Activated T-helper 9 cell treated with anti-CD3 and anti-CD28 coated beads, Interleukin-2, amount 50 U/mL, for 16 hours (primary cell): ENCODE data around the gene HEY2.
"Not testable (repeated sequence)": the region's sequence is repeated elsewhere in the genome, so short reads cannot be mapped to it uniquely, and the experiment has no call there.

ENCODE experiments used
- DNase-seq: peaks from one replicate; pipeline ENCODE4 v3.0.0-alpha.2; 2020; ENCODE audit warnings: low read depth

The HEY2 gene

DNA sequence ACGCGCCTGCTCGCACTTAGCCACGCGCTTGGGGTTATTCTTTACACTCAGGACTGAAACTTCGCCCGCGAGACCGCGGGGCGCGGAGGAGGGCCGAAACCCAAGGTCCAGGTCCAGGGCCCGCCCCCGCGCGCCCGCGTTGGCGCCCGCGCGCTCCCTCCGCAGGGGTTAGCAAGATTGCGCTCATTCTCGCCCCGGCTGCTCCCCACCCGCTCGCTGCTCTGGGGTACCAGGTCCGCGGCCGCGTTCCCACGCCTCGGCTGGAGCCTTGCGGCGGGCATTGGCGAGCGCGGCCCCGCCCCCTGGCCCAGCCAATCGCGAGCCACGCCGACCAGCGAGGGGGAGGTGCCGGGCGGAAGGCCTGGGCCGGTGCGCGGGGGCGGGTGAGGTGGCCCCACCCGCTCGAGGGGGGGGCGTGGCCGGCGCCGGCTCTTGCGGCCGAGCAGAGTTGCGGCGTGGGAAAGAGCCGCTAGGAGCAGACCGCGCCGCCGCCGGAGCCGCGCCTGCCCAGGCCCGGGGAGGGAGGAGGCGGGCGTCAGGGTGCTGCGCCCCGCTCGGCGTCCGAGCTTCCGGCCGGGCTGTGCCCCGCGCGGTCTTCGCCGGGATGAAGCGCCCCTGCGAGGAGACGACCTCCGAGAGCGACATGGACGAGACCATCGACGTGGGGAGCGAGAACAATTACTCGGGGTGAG, at the start of gene HEY2:
TSS of gene HEY2 (plus strand) at position 460 of the 692 bp plus-strand sequence. CDS start at position 605, 145 bp downstream.
- peak; percentile 78 for DNase-seq

DNA sequence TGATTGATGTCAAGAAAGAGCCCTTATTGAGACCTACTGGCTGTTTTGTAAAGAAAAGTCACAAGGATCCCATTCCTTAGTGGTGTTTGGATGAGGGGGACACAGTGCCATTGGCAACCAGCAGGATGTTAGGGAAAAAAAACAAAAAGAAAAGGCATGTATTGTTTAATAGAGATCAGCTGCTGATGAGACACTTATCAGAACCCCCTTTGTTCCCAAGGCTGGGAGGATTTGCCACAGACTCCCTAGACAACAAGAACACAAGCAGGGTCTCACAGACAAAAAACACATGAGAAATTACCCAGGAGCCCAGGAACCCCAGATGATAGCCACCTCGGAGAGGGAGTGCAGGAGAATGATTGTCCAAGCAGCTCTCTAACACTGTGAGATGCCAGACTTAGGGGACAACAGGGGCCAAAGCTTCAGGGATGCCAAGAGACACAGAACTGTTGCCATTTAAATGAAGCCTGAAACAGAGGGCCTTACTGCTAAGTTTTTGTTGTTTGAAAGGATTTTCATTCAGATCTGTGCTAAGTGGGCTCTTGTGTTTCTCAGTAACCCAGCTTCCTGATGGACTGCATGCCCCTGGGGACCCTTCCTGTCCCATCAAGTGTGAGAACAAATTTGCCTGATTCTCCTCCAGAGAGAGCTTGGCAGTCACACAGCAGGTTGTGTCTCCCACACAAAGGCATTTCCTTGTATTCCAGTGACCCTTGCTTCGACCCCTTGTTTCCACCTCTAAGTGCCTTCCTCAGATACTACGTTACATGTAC, 48.7 kb upstream of the HEY2 start:
- no peak for DNase-seq

DNA sequence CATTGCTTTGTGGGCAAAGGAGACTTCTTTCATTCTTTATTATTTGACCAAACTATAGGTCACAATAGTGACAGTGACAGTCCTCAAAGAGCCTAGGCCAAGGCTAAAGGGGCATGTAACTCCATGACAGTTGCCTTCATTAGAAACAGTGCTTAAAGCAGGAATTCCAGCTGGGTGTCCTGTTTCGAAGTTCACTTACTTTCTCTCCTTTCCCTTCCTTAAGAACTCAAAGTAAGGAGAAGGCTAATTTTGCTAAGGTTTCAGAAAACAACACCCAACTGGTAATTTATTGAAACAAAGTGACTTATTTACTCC, 48.1 kb upstream of the HEY2 start:
- no peak for DNase-seq

DNA sequence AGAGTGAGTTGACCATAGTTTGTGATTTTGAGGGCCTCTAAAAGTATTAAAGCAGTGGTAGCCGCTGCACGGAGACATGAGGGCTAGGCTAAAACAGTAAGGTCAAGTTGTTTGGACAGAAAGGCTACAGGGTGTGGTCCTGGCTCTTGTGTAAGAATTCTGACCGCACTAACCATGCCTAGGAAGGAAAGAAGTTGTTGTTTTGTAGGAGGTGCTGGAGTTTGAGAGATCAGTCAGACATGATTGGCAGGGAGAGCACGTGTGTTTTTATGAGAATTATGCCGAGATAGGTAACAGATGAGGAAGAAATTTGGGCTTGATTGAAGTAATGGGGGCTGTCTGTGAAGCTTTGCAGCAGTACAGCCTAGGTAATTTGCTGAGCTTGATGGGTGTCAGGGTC, 45.5 kb upstream of the HEY2 start:
- not testable (repeated sequence) for DNase-seq

DNA sequence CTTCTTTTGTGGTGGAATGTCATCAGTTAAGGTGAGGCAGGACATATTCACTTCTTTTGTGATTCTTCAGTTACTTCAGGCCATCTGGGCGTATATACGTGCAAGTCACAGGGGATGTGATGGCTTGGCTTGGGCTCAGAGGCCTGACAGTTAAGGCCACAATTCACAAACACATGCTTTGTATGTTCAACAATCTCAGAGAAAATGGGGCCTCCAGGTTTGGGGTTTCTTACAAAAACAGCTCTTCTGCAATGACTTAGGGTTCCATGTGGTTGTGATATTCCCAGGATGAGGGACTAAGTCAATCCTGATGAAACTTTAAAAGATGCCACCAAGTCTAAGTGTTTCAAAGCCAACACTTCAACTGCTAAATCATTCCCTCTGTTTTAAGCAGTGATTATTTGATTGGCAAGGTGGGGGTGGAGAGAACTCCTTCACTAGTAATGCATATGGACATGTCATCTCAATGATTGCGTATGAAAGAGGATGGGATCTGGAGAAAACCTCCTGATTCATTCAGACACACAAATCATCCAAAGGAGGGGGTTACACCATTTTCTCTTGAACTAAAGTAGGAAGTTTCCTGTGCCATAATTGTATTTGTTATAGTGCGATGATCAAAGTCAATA, 41.7 kb upstream of the HEY2 start:
- DNase-seq: no peak

DNA sequence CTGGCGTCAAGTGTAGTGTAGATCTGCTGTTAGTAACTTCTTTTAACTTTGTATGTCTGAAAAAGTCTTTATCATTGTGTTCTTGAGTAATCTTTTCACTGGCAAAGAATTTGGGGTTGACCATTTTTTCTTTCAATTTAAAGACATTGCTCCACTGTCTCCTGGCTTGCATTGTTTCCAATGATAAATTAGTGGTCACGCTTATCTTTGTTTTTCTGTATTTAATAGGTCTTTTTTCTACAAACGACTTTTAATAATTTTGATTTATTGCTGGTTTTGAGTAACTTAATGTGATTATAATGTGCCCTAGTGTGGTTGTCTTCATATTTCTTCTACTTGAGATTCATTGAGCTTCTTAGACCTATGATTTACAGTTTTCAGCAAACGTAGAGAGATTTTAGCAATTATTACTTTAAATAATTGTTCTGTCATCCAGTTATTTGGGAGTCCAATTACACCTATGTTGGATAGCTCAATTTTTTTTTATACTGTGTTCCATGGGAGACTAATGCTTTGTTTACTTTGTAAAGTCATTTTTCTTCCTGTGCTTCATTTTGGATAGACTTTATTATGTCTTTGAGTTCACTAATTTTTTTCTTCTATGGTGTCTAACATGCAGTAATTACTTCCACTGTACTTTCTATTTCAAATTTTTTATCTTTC, 38.3 kb upstream of the HEY2 start:
- no peak for DNase-seq

DNA sequence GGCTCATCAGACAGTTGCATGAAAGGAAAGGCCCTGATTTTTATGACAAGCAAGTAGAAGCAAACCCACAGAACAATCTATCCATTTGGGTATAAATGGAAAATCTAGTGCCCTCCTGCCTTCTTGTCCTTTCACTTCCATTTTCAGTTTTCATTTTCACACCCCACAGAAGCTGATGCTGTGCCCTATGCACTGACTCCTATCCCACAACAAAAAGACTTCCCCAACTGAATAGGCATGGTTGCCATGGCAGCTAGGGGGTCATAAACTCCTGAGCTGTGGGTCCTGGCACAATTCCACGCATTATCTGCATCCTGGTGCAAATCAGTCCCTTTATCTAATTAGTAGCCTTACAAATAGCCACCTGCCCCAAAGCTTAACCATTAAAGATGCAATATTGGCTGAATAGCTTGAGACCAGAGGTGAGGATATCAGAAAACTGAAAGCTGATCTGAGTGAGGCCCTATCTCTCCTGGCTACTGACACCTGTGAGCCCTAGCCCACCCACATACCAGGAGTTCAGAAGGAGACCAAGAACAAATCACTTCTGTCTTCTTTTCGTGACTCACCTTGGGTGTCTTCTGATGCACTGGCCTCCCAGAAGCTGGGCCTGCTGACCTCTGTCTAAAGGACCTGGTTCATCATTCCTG, 34.9 kb upstream of the HEY2 start:
- DNase-seq: no peak

DNA sequence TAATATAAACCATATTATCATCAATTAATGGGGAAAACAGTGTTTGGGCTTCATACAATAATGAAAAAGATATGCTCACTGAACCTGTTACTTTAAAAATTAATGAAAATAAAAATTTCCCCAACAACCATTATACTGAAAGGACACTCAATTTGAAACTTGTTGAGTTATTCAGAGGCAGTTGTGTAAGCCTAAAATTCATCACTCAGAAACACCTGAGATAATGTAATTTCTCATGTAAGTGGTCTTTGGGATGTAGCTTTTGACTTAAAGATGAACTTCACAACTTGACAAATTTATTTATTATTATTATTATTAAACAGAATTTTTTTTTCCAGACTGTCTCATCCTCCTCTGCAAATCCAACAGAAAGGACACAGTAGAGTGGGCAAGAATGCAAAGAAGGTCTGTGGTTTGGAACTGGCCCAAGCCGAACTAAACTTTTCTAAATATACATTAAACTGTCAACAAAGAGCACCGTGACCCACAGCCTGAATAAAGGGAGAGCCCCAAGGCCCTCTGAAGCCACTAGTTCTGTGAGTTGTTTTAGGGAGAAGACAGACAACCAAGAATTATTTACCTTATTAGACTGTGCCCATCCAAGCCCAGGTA, 32.2 kb upstream of the HEY2 start:
- no peak for DNase-seq

DNA sequence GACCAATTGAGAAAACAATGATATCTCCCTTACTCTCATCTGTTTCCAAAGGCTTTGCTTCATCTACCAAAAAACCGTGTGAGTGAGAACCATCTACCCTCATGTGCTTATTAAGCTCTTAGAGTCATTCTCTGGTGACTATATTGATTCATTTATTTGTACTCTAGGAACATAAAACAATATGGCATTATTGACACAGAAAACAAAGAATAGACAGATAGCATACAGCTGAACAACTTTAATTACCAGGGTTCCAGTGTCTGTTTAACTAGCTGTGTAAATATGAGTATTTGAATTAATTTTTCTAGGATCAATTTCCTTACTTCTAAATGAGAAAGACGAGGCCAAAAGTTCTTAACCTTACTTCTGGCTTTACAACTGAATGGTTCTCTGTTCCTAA, 31.3 kb upstream of the HEY2 start:
- no peak for DNase-seq

DNA sequence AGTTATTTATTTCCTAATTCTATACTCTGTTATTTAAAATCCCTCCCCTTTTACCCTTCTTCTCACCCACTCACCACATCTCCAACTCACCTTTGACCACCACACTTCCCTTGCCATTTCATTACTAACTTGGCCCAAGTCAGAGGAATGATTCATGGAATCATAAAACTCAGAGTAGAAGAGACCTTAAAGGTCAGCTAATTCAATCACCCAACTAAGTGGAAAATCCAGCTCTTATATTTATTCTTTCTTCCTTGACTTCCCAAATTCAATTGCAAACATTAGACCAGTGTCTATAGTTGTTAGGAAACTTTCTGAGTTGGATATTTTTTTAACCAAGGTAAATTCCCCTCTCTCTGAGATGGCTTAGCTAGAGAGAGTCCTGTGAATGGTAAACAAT, 26.5 kb upstream of the HEY2 start:
- no peak for DNase-seq

DNA sequence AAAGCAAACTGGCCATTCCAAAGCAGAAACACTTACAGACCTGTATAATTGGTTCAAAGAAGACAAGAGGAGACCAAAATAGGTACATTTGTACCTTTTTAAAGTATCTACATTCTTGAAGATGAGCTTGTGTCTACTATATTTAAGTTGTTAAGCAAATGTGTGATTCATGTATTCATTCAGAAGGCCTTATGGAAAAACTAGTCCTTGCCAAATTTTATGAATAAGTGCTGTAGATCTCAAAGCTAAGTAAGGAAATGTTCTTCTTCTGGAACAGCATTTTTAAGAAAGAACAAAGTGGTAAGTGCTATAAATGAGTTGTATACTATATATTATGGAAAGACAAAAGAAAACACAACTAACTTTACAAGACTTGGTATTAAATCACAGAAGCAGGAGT, 22.2 kb upstream of the HEY2 start:
- no peak for DNase-seq

DNA sequence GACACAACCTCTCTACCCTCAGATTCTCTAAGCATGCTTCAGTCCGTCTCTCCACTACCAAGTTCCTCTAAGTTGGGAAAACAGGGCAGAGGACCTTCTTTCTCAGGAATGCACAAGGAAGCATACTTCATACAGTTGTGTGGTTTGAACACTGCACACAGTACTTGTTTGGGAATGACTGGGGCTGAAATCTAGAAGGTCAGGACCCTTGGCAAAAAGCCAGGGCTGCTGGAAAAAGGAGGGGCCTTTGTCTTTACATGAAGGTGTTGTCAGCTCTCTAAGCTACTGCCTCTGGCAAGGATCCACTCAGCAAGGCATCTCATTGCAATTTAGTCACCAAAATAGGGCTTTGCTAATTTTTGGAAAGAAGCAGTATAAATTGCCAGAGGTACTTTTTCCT, 20.7 kb upstream of the HEY2 start:
- no peak for DNase-seq

DNA sequence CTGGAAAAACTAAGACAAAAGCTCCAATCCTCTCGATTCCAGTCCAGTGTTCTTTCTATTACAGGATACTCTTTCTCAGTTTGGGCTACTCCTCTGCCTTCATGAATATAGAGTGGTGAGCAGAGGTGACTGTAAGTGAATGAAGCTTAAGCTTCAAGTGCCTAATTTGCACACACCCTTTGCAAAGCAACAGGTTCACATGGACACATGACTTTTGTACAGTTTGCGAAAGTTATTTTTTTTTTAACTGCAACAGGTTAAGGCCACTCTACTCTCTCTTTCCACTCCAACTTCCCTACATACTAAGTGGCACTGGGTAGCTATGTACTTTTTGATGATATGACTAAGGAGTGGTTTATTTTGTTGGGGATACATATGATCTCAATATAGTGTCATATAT, 19.4 kb upstream of the HEY2 start:
- no peak for DNase-seq

DNA sequence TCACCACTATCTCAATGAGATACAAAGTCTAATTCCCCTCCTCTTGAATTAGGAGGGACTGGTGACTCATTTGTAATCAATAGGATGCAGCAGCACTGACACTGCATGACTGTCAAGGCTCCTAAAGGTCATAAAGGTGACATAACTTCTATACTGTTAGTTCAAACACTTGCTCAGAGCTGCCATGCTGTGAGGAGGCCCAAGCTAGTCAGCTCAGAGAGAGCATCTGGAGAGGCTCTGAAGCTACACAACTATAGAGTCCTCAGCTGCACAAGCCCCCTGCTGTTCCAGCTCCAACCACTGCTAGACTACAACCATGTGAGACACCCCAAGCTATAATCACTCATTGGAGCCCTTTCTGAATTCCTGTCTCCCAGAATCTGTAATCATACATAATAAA, 17.0 kb upstream of the HEY2 start:
- no peak for DNase-seq

DNA sequence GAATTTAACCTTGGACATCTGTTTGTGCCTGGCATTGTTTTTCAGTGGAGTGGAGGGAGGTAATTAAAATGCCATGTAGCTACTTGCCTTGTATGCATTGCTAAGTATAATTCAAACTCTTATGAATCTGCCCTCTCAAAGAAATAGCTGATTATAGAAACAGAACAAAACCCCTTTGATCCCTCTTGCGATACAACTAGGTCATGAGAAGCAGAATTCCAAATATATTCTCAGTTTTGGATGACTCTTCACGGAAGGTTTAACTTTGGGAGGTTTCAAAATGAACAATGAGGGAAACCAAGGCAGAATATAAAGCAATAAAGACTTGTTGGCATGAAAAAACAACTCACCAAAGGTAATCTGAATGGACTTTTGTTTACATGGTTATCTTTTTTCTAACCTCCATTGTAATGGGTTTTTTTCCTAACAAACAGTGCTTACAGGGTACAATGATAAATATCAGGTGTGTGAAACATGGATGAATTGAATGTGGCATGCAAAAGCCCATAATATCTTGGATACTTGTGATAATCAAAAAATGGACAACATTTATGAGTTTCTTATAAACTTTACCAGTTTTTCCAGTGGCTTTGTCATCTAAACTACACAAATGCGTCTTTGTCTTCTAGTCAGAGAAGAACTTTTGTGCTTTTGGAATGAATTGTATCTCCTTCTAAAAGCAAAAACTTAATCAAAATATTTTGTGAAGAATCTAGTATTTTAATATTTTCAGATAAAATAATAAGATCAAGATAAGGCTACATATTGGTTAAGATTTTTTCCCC, 15.7 kb upstream of the HEY2 start:
- DNase-seq: no peak

DNA sequence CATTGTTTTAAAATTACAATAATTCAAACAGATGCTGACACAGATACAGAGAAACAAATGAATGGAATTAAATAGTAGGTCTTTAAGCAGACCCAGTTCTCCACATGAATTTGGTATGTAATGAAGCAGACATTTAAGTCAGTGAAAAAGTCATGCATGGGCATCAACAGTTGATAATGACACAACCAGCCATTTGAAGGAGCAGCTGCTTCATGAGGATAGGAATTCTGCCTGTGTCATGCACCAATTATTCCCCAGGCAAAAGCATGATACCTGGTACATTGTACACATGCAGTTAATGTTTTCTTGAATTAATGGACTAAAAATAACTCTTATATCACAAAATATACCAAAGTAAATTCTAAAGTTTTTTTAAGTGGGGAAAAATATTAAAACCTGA, 11.2 kb upstream of the HEY2 start:
- no peak for DNase-seq

DNA sequence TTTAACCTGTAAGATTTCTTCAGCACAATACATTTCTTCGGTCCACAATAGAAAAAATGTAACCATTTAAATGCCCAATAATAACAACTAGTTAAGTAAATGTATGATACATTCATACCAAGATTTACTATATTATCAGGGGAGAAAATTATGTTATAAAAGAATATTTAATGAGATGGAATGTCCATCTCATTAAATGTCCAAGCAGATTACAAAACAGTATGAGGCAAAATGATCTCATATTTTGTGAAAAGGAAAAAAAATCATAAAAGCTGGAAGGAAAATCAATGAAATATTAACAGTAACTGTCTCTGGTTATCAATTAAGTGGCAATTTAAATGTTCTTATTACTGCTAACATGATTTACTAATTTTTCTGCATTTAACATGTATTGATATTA, 10.1 kb upstream of the HEY2 start:
- no peak for DNase-seq

DNA sequence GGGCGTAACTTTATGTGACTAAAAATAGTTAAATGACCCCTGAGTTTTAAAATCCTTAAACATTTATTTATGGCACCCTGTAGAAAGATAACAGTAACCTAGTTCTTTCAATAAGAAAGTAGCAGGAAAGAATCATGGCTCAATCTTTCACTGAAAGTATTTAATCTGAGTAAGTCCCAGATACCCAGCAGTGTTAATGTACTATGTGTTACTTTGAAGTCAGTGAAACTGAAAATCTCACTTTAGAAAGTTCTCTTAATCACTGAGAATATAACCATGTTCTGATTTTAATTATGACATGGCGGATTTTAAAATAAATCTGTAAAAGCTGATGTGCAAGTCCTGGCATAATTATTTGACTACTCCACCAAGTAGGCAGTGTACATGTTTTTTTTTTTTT, 8.1 kb upstream of the HEY2 start:
- DNase-seq: no peak

DNA sequence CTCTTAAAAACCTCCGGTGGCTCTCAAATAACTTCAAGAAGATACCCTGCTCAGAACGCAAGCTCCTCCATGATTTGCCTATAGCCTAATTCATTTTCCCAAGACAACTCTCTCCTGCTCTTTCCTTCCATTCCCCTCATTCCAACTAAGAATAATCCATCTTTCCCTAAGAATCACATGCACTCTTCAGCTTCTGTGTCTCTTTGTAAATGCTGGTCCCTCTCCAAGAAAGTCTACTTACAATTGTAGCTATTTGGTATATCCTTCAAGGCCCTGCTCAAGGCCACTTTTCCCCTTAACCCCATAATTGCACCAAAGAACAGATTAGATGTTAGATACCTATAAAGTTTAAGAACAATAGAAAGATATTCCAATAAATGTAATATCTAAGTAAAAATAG, 7.4 kb upstream of the HEY2 start:
- DNase-seq: no peak

DNA sequence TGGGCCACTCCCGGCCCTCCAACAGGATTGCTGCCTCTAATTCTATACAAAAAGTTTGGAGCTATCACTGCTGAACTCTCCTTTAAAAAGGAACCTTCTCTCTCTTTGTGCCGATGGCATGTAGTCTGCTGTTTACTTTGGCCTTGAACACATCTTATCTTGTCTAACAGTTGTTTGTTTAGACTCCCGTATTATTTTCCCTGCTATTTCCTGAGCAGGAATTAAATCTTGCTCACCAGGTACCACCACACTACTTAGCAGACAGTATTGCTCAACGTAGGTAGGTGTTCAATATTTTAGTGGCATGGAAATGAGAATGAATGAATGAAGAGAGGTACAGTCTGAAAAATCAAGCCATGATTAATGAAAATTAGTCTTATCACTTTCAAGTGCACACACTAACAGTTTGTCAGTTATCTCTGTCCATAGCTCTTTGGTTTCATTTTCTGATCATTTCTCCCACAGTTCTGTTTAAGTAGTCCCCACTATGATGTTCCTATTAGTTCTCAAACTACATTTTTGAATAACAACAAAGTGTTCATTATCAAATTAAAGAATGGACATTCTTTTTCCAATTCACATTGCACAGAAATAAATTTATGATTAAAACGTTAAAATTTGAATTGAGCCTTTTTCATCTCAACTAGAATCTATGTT, 6.8 kb upstream of the HEY2 start:
- no peak for DNase-seq

DNA sequence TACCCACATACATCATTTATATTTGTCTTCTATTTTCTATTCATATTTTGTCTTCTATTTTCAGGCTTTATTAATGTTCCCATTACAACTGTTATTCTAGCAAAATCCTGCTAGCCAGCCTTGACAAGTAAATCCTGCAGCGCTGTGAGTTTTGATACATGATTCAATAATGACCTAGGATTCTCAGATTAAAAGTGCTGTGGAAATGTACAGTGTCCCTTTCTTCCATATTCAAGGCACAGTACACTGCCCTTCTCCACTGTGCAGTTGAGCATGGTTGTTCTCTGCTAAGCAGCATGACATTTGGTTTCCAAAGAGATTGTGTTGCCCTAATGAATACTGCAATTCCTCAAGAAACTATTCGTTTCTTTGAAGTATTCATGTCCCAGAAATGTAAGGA, 5.8 kb upstream of the HEY2 start:
- DNase-seq: no peak
